HepG2 (cell line): ENCODE measurements around the gene SMTN. TPM values are rescaled to one million over a fixed set of nuclear protein-coding genes. Genes with fewer than 3 reads are reported as not detected.
A peak's percentile ranks its signal among the peaks of the same experiment; 100 is the strongest.

Source experiments
- BCL6 ChIP-seq: IDR thresholded peaks from 2 replicates; pipeline ENCODE4 v1.6.1; 2016; ENCODE audit warnings: missing genetic modification reagents, missing compliant biosample characterization
- CENPX ChIP-seq: sonication (generic); formaldehyde crosslinking; IDR thresholded peaks from 2 replicates; pipeline ENCODE4 v1.9.0; 2021; ENCODE audit warnings: mild to moderate bottlenecking, missing genetic modification reagents, moderate library complexity
- KDM3A ChIP-seq: IDR thresholded peaks from 2 replicates; pipeline ENCODE4 v1.6.1; 2018; ENCODE audit warnings: low read depth, missing compliant biosample characterization
- KDM6A ChIP-seq: IDR thresholded peaks from 2 replicates; pipeline ENCODE4 v1.6.1; 2016; ENCODE audit warnings: low read depth
- MAF1 ChIP-seq: sonication (generic); formaldehyde crosslinking; IDR thresholded peaks from 2 replicates; pipeline ENCODE4 v1.5.0; 2020; ENCODE audit warnings: missing genetic modification reagents, borderline replicate concordance
- MYNN ChIP-seq: sonication (generic); formaldehyde crosslinking; IDR thresholded peaks from 2 replicates; pipeline ENCODE4 v1.4.0; 2020; ENCODE audit warnings: mild to moderate bottlenecking, low read depth, missing genetic modification reagents
- NCOA2 ChIP-seq: sonication (generic); formaldehyde crosslinking; IDR thresholded peaks from 2 replicates; pipeline ENCODE4 v1.8.0; 2022; ENCODE audit warnings: inconsistent platforms
- PAX8 ChIP-seq: sonication (generic); formaldehyde crosslinking; IDR thresholded peaks from 2 replicates; pipeline ENCODE4 v1.8.0; 2022; ENCODE audit warnings: mild to moderate bottlenecking, missing genetic modification reagents, borderline replicate concordance
- RELA ChIP-seq: sonication (generic); formaldehyde crosslinking; IDR thresholded peaks from 2 replicates; pipeline ENCODE4 v1.4.0; 2020; ENCODE audit warnings: missing genetic modification reagents
- SOX13 ChIP-seq, 3 experiments: fragments of 450-650 bp in 1 of 3; sonication (generic) in 1 of 3; formaldehyde crosslinking in 1 of 3; IDR thresholded peaks in 2 of 3; conservative IDR thresholded peaks in 1 of 3; 2 replicates each; pipeline versions ENCODE4 v1.5.0 to v1.6.1; 2016 to 2020; ENCODE audit warnings: antibody characterized with exemption in 1 of 3, mild to moderate bottlenecking in 1 of 3, missing compliant biosample characterization in 1 of 3, missing genetic modification reagents in 1 of 3, moderate library complexity in 1 of 3
- TCF7L2 ChIP-seq: IDR thresholded peaks from 2 replicates; pipeline ENCODE4 v1.6.1; 2011; ENCODE audit warnings: mild to moderate bottlenecking, low read depth, low read length, moderate library complexity
- ZMAT5 ChIP-seq: sonication (generic); formaldehyde crosslinking; IDR thresholded peaks from 2 replicates; pipeline ENCODE4 v1.5.0; 2020; ENCODE audit warnings: mild to moderate bottlenecking, low read depth, missing genetic modification reagents, borderline replicate concordance
- ZMYM2 ChIP-seq: sonication (generic); formaldehyde crosslinking; IDR thresholded peaks from 2 replicates; pipeline ENCODE4 v1.8.0; 2022; ENCODE audit warnings: mild to moderate bottlenecking, missing genetic modification reagents
- ZNF260 ChIP-seq: sonication (generic); formaldehyde crosslinking; IDR thresholded peaks from 2 replicates; pipeline ENCODE4 v1.4.0; 2020; ENCODE audit warnings: missing genetic modification reagents, low read depth, mild to moderate bottlenecking, borderline replicate concordance
- ZNF337 ChIP-seq: sonication (generic); formaldehyde crosslinking; IDR thresholded peaks from 2 replicates; pipeline ENCODE4 v1.5.1; 2020; ENCODE audit warnings: missing genetic modification reagents, low read depth, mild to moderate bottlenecking, borderline replicate concordance
- ZNF501 ChIP-seq: sonication (generic); formaldehyde crosslinking; IDR thresholded peaks from 2 replicates; pipeline ENCODE4 v1.5.1; 2020; ENCODE audit warnings: mild to moderate bottlenecking, moderate library complexity, missing genetic modification reagents
- ZNF678 ChIP-seq: sonication (generic); formaldehyde crosslinking; IDR thresholded peaks from 2 replicates; pipeline ENCODE4 v1.4.0; 2020; ENCODE audit warnings: mild to moderate bottlenecking, missing genetic modification reagents
- ZSCAN9 ChIP-seq: IDR thresholded peaks from 2 replicates; pipeline ENCODE4 v1.6.1; 2016; ENCODE audit warnings: borderline replicate concordance
- polyA plus RNA-seq, 8 experiments: library from polyadenylated mRNA; depleted of rRNA in 3 of 8; stranded (reverse) in 7 of 8; unstranded in 1 of 8; fragments of >200 nt; fragmentation: Illumina TruSeq in 4 of 8; extraction: Trizol in 4 of 8; gene quantifications; 2 replicates each; pipeline versions ENCODE4 v1.2.1 to v1.2.3, GENCODE V29; 2011 to 2016; ENCODE audit warnings: low read depth in 4 of 8, missing spikeins in 1 of 8, mixed read lengths in 1 of 8; ENCODE audit not compliant: insufficient read depth in 1 of 8
- total RNA-seq, 5 experiments: library from RNA; depleted of rRNA; stranded (reverse); fragments of >200 nt; fragmentation: Illumina TruSeq; extraction: Trizol; gene quantifications; 2 replicates each; pipeline ENCODE4 v1.2.3, GENCODE V29; 2016; ENCODE audit warnings: low read depth in 1 of 5
- TF ChIP-seq, protein P1 (sequence below): sonication (generic); formaldehyde crosslinking; IDR thresholded peaks from 2 replicates; pipeline ENCODE4 v1.5.0; 2020; ENCODE audit warnings: missing genetic modification reagents
- TF ChIP-seq, protein P2 (sequence below): sonication (generic); formaldehyde crosslinking; IDR thresholded peaks from 2 replicates; pipeline ENCODE4 v1.4.0; 2020; ENCODE audit warnings: mild to moderate bottlenecking, missing genetic modification reagents
- TF ChIP-seq, protein P3 (sequence below): sonication (generic); formaldehyde crosslinking; IDR thresholded peaks from 2 replicates; pipeline ENCODE4 v1.5.0; 2020; ENCODE audit warnings: missing genetic modification reagents
- TF ChIP-seq, protein P4 (sequence below): sonication (generic); formaldehyde crosslinking; IDR thresholded peaks from 2 replicates; pipeline ENCODE4 v1.8.1; 2023; ENCODE audit warnings: missing genetic modification reagents, mild to moderate bottlenecking, borderline replicate concordance
- TF ChIP-seq, protein P5 (sequence below): sonication (generic); formaldehyde crosslinking; IDR thresholded peaks from 2 replicates; pipeline ENCODE4 v1.5.1; 2020; ENCODE audit warnings: mild to moderate bottlenecking, moderate library complexity, missing genetic modification reagents

SMTN gene
- total and polyA plus RNA-seq, 2 of the 13 experiments (the other 11 are each of a cell fraction or from before 2014, with no cell fraction given) = 14.7 to 26.1 TPM

- TF ChIP-seq MYNN (CRISPR knock-in tag) (no peak), ZNF260 (CRISPR knock-in tag) (no peak), ZNF337 (CRISPR knock-in tag) (no peak), KDM3A (CRISPR knock-in tag) (peak; percentile 94), SOX13 (IDR thresholded peaks at IDR 0.05) (0 out of 2 replicates have a peak, but pooled peaks have one; percentile 20), SOX13 (CRISPR knock-in tag; conservative IDR thresholded peaks at IDR 0.05 in 1 of 2, IDR thresholded peaks at IDR 0.05 in 1 of 2) (peak in 1 of 2 experiments; percentile 90; a peak in 2 of 4 replicates), RELA (no peak; the same call in 1 of the 2 replicates), ZMYM2 (CRISPR knock-in tag) (peak; percentile 83), NCOA2 (CRISPR knock-in tag) (peak; percentile 92), PAX8 (CRISPR knock-in tag) (no peak), ZNF501 (no peak; the same call in 1 of the 2 replicates), ZMAT5 (CRISPR knock-in tag) (no peak), KDM6A (CRISPR knock-in tag) (peak; percentile 78), TCF7L2 (no peak), MAF1 (CRISPR knock-in tag) (peak; percentile 78; the same call in 1 of the 2 replicates), BCL6 (CRISPR knock-in tag) (peak; percentile 88), ZSCAN9 (CRISPR knock-in tag) (peak; percentile 94), CENPX (CRISPR knock-in tag) (no peak), ZNF678 (CRISPR knock-in tag) (no peak)
- TF ChIP-seq, protein P1, sequence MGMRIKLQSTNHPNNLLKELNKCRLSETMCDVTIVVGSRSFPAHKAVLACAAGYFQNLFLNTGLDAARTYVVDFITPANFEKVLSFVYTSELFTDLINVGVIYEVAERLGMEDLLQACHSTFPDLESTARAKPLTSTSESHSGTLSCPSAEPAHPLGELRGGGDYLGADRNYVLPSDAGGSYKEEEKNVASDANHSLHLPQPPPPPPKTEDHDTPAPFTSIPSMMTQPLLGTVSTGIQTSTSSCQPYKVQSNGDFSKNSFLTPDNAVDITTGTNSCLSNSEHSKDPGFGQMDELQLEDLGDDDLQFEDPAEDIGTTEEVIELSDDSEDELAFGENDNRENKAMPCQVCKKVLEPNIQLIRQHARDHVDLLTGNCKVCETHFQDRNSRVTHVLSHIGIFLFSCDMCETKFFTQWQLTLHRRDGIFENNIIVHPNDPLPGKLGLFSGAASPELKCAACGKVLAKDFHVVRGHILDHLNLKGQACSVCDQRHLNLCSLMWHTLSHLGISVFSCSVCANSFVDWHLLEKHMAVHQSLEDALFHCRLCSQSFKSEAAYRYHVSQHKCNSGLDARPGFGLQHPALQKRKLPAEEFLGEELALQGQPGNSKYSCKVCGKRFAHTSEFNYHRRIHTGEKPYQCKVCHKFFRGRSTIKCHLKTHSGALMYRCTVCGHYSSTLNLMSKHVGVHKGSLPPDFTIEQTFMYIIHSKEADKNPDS = no peak
- TF ChIP-seq, protein P2, sequence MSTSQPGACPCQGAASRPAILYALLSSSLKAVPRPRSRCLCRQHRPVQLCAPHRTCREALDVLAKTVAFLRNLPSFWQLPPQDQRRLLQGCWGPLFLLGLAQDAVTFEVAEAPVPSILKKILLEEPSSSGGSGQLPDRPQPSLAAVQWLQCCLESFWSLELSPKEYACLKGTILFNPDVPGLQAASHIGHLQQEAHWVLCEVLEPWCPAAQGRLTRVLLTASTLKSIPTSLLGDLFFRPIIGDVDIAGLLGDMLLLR (CRISPR knock-in tag) = no peak
- TF ChIP-seq, protein P3, sequence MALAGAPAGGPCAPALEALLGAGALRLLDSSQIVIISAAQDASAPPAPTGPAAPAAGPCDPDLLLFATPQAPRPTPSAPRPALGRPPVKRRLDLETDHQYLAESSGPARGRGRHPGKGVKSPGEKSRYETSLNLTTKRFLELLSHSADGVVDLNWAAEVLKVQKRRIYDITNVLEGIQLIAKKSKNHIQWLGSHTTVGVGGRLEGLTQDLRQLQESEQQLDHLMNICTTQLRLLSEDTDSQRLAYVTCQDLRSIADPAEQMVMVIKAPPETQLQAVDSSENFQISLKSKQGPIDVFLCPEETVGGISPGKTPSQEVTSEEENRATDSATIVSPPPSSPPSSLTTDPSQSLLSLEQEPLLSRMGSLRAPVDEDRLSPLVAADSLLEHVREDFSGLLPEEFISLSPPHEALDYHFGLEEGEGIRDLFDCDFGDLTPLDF (CRISPR knock-in tag) = 0 out of 2 replicates have a peak, but pooled peaks have one; percentile 18
- TF ChIP-seq, protein P4, sequence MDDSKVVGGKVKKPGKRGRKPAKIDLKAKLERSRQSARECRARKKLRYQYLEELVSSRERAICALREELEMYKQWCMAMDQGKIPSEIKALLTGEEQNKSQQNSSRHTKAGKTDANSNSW (CRISPR knock-in tag) = no peak
- TF ChIP-seq, protein P5, sequence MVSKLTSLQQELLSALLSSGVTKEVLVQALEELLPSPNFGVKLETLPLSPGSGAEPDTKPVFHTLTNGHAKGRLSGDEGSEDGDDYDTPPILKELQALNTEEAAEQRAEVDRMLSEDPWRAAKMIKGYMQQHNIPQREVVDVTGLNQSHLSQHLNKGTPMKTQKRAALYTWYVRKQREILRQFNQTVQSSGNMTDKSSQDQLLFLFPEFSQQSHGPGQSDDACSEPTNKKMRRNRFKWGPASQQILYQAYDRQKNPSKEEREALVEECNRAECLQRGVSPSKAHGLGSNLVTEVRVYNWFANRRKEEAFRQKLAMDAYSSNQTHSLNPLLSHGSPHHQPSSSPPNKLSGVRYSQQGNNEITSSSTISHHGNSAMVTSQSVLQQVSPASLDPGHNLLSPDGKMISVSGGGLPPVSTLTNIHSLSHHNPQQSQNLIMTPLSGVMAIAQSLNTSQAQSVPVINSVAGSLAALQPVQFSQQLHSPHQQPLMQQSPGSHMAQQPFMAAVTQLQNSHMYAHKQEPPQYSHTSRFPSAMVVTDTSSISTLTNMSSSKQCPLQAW = peak; percentile 83
Observed at GRCh38 chr22:31055635-31056159, 25.4 kb upstream of the SMTN start (continued).
